ENCODE data around the gene ERLEC1.
"Not testable (repeated sequence)": the region's sequence is repeated elsewhere in the genome, so short reads cannot be mapped to it uniquely, and the experiment has no call there.

Gene ERLEC1

GRCh38 chr2:53818854-53819435 lies 32.1 kb downstream of the ERLEC1 start:
- no peak for TF ChIP-seq CTCF (IDR thresholded peaks at IDR 0.05; ENCODE audit: low read depth, low read length)
- DNase-seq (ENCODE audit: low read depth in 2 of 2) = no peak
- no peak overlapping the region for H3K4me3 ChIP-seq (replicated peaks in 1 of 2; ENCODE audit: low read depth in 2 of 2, low read length in 2 of 2)

- no peak overlapping the region for H3K4me3 ChIP-seq (replicated peaks in 1 of 2; ENCODE audit: low read depth in 2 of 2, low read length in 2 of 2)
- DNase-seq (ENCODE audit: low read depth in 2 of 2) = no peak
- no peak for TF ChIP-seq CTCF (IDR thresholded peaks at IDR 0.05; ENCODE audit: low read depth, low read length)
These were observed 32.8 kb downstream of the ERLEC1 start for GRCh38 chr2:53819634-53820033.

GRCh38 chr2:53820048-53820447 lies 33.2 kb downstream of the ERLEC1 start:
- no peak overlapping the region for H3K4me3 ChIP-seq (replicated peaks in 1 of 2; ENCODE audit: low read depth in 2 of 2, low read length in 2 of 2)
- no peak for DNase-seq (ENCODE audit: low read depth in 2 of 2)
- TF ChIP-seq CTCF (IDR thresholded peaks at IDR 0.05; ENCODE audit: low read depth, low read length) = no peak

- TF ChIP-seq CTCF (IDR thresholded peaks at IDR 0.05; ENCODE audit: low read depth, low read length) = no peak
- H3K4me3 ChIP-seq (replicated peaks in 1 of 2; ENCODE audit: low read depth in 2 of 2, low read length in 2 of 2) = no peak overlapping the region
- DNase-seq (ENCODE audit: low read depth in 2 of 2) = peak in 1 of 2 donors; percentile 9
These were observed 33.9 kb downstream of the ERLEC1 start for GRCh38 chr2:53820711-53821110.

- DNase-seq (ENCODE audit: low read depth in 2 of 2) = no peak
- no peak for TF ChIP-seq CTCF (IDR thresholded peaks at IDR 0.05; ENCODE audit: low read depth, low read length)
- H3K4me3 ChIP-seq (replicated peaks in 1 of 2; ENCODE audit: low read depth in 2 of 2, low read length in 2 of 2) = no peak overlapping the region
These were observed 35.0 kb downstream of the ERLEC1 start for GRCh38 chr2:53821810-53822209.

- peak; percentile 17 for TF ChIP-seq CTCF (IDR thresholded peaks at IDR 0.05; ENCODE audit: low read depth, low read length)
- not testable (repeated sequence) for H3K4me3 ChIP-seq (replicated peaks in 1 of 2; ENCODE audit: low read depth in 2 of 2, low read length in 2 of 2)
- peak in 1 of 2 donors; percentile 11 for DNase-seq (ENCODE audit: low read depth in 2 of 2)
These were observed 36.8 kb downstream of the ERLEC1 start for GRCh38 chr2:53823639-53824038.

- TF ChIP-seq CTCF (IDR thresholded peaks at IDR 0.05; ENCODE audit: low read depth, low read length) = no peak
- DNase-seq (ENCODE audit: low read depth in 2 of 2) = no peak
- no peak overlapping the region for H3K4me3 ChIP-seq (replicated peaks in 1 of 2; ENCODE audit: low read depth in 2 of 2, low read length in 2 of 2)
These were observed 39.2 kb downstream of the ERLEC1 start for GRCh38 chr2:53826030-53826410.

Data from cardiac fibroblast (primary cell).